ENCODE results near the gene RASAL3. TPM values are rescaled to one million over a fixed set of nuclear protein-coding genes. Genes with fewer than 3 reads are reported as not detected.

Gene RASAL3
- total RNA-seq, 1 donor from 2014 or later, result 4.4 TPM

GRCh38 chr19:15468675-15469512 lies 4.5 kb upstream of the RASAL3 start:
- no peak for DNase-seq (ENCODE audit: low spot score in 2 of 2)
- intact Hi-C loops (cut with DNase I), result no loop called here
- TF ChIP-seq CTCF (IDR thresholded peaks at IDR 0.05), result no peak
- Histone ChIP-seq H3K4me1 (peaks cover 0 to 5% of the 10 kb centered on the region in 2 donors), H3K27ac (no peak overlapping the region), H3K27me3 (peaks cover 17% of the 10 kb centered on the region), H3K9me3 (no peaks in the 10 kb centered on the region), H3K36me3 (no peaks in the 10 kb centered on the region), H3K4me3 (peak overlapping the region in 1 of 2 donors; percentile 56)

DNA sequence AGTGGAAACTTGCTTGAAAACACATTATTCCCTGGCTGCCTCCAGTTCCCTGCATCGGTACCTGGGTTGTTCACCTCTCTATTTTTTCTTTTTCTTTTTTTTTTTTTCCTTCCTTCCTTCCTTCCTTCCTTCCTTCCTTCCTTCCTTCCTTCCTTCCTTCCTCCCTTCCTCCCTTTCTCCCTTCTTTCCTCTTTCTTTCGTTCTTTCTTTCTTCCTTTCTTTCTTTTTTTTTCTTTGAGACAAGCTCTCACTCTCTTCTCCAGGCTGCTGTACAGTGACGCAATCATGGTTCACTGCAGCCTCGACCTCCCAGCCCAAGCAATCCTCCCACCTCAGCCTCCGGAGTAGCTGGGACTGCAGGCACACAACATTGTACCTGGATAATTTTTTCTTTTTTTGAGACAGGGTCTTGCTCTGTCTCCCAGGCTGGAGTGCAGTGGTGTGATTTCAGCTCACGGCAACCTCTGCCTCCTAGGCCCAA lies 3.4 kb upstream of the RASAL3 start:
- Histone ChIP-seq H3K27me3 (peaks cover 17% of the 10 kb centered on the region), H3K9me3 (no peaks in the 10 kb centered on the region), H3K36me3 (no peaks in the 10 kb centered on the region), H3K4me1 (peaks cover 0 to 5% of the 10 kb centered on the region in 2 donors), H3K27ac (no peak overlapping the region), H3K4me3 (no peak overlapping the region)
- DNase-seq (ENCODE audit: low spot score in 2 of 2), result no peak
- no peak for TF ChIP-seq CTCF (IDR thresholded peaks at IDR 0.05)
- intact Hi-C loops (cut with DNase I), result no loop called here

GRCh38 chr19:15466851-15467733 lies 2.7 kb upstream of the RASAL3 start:
- H3K9me3 ChIP-seq, result no peaks in the 10 kb centered on the region
- no peak for DNase-seq (ENCODE audit: low spot score in 2 of 2)
- no peak for TF ChIP-seq CTCF (IDR thresholded peaks at IDR 0.05)
- no peaks in the 10 kb centered on the region for H3K36me3 ChIP-seq
- H3K4me1 ChIP-seq, result peaks cover 0 to 5% of the 10 kb centered on the region in 2 donors
- peaks cover 17% of the 10 kb centered on the region for H3K27me3 ChIP-seq
- no peak overlapping the region for H3K4me3 ChIP-seq
- H3K27ac ChIP-seq, result no peak overlapping the region
- intact Hi-C loops (cut with DNase I), result no loop called here

- Histone ChIP-seq H3K27ac (no peak overlapping the region), H3K27me3 (peaks cover under 1% of the 10 kb centered on the region), H3K36me3 (no peaks in the 10 kb centered on the region), H3K9me3 (no peaks in the 10 kb centered on the region), H3K4me3 (peak overlapping the region; percentile 30 to 50), H3K4me1 (no peaks in the 10 kb centered on the region)
- TF ChIP-seq CTCF (IDR thresholded peaks at IDR 0.05), result no peak
- intact Hi-C loops (cut with DNase I), result no loop called here
- DNase-seq (ENCODE audit: low spot score in 2 of 2), result no peak
Measured at GRCh38 chr19:15463861-15464371, 428 bp downstream of the RASAL3 start.

DNA sequence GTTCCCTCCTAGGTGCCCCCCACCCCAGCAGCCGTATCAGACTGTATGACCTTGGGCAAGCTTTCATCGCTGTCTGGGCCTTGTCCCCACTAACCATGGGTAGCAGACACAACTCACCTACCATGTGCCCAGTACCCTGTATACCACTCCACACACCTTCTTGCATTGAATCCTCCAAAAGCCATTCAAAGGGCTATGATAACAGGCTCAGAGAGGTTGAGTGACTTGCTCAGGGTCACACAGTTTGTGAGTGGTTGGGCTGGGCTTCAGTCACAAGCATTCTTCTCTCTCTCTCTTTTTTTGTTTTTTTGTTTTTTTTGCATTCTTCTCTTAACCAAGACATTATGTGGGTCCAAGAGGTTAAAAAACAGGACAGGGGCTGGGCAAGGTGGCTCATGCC lies 2.6 kb downstream of the RASAL3 start:
- H3K36me3 ChIP-seq, result no peaks in the 10 kb centered on the region
- peaks cover 3% of the 10 kb centered on the region in 2 donors for H3K4me1 ChIP-seq
- H3K9me3 ChIP-seq, result no peaks in the 10 kb centered on the region
- DNase-seq (ENCODE audit: low spot score in 2 of 2), result no peak
- H3K4me3 ChIP-seq, result no peak overlapping the region
- TF ChIP-seq CTCF (IDR thresholded peaks at IDR 0.05), result no peak
- H3K27ac ChIP-seq, result no peak overlapping the region
- H3K27me3 ChIP-seq, result peaks cover 5% of the 10 kb centered on the region
- intact Hi-C loops (cut with DNase I), result no loop called here
